ENCODE results near the gene IAH1.

GRCh38 chr2:9519250-9519649 is 44.9 kb downstream of the IAH1 start:
- TF ChIP-seq CTCF (conservative IDR thresholded peaks at IDR 0.05; ENCODE audit: low read depth, low read length) (no peak), POLR2A (IDR thresholded peaks at IDR 0.05; ENCODE audit: low read depth, low read length) (no peak), BHLHE40 (IDR thresholded peaks at IDR 0.05; ENCODE audit: low read depth, low read length) (no peak), MXI1 (IDR thresholded peaks at IDR 0.05; ENCODE audit: borderline replicate concordance, low read depth, low read length) (no peak), RAD21 (IDR thresholded peaks at IDR 0.05; ENCODE audit: low read length) (no peak), MAZ (IDR thresholded peaks at IDR 0.05; ENCODE audit: borderline replicate concordance, low read depth, low read length) (no peak), FOS (IDR thresholded peaks at IDR 0.05; ENCODE audit: low read depth, low read length) (no peak)

All from IMR-90 (cell line).